ENCODE data around the gene TPH2.

Gene TPH2

DNA sequence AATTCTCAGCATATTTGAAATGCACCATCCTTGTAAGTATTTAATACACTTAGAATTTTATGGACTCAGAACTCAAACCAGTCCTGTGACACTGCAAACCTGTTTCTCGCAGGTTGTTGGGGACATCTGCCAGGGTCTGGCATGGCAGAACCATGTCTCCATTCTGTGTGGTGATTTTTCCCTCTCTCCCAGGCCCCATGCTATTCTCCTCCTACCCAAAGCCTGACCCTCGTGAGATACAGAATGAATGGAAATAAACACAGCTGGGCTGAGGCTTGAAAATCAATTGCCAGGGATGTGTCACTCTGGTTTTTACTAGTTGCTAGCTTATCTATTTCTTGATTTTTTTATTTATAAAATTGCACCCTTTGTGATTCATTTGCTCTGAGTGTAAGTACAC is 19.8 kb downstream of the TPH2 start:
- DNase-seq (ENCODE audit: low read depth in 1 of 2, low spot score in 1 of 2) = no peak

DNA sequence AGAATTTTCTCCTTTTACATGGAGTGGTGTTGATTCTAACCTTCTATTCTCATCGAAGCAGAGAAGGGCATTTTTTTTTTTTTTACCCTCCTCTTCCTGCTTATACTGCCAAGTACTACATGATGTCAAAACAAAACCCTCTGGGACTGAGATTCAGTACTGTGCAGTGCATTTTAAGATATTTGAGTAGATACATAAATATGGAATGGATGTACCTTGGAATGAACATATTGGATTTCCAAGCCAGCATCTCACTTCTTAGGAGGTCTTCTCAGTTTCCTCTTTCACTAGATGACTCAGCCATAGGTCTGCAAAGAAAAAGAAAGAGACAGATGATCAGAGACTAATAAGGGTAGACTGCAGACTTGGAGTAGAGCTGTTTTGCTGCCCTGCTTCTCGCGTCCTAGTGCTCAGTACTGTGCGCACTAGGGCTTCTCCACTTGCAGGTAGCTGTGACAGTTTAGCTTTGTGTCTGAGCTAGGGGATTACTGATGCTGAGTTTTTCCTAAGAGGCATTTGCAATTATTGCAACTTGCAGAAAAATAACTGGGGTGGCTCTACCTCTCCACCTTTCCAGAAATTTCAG is 20.4 kb downstream of the TPH2 start:
- no peak for DNase-seq (ENCODE audit: low read depth in 1 of 2, low spot score in 1 of 2)

DNA sequence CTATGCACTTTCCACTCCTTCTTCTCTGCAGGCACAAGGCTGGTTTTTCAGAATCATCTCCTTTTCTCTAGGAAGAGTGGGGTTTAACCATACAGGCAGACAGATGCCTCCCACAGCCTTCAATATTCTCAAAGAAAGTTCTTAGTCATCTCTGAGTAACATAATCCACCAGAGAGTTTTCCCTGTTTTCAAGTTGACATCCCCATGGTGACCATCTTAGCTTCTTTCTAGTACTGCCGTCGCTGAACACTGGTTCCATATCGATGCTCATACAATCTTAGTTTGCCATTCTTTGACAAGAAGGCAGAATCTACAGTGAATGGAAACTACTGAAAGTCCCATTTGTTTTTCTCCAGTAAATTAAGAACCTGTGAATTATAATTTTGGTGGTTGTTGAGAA is 28.6 kb downstream of the TPH2 start:
- DNase-seq (ENCODE audit: low read depth in 1 of 2, low spot score in 1 of 2) = no peak

DNA sequence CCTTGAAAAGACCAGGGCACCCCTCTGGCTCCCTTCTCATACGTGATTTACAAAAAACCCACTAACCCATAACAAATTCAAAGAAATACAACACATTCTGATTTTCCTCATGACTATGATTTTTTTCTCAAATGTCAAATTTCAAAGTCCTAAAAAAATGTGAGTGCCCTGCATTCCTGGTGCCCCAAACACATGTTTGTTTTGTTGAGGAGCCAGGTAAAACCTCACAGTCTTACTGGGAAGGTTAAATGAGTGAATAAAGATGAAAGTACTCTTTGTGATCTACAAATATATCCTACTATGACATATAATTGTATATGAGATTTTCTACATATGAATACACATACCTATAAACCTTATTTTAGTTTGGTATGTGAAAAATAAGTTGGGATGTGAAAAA is 30.7 kb downstream of the TPH2 start:
- DNase-seq (ENCODE audit: low read depth in 1 of 2, low spot score in 1 of 2) = no peak

DNA sequence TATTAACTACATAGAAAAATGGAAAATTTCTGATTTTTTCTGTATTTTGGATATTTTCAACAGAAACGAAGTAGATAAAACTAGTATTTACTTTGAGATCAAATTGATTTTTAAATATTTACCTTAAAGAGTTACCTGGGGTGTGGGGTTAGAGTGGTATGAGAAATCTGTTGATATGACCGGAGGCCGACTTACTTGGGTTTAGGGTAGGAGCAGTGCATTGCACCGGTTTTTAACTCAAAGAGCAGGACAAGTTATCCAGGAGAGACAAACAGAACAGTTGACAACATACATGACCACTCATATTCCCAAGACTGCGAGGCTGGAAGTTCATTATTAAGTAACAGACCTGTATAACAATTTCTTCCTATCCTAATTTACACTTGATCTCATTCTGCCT is 31.4 kb downstream of the TPH2 start:
- no peak for DNase-seq (ENCODE audit: low read depth in 1 of 2, low spot score in 1 of 2)

DNA sequence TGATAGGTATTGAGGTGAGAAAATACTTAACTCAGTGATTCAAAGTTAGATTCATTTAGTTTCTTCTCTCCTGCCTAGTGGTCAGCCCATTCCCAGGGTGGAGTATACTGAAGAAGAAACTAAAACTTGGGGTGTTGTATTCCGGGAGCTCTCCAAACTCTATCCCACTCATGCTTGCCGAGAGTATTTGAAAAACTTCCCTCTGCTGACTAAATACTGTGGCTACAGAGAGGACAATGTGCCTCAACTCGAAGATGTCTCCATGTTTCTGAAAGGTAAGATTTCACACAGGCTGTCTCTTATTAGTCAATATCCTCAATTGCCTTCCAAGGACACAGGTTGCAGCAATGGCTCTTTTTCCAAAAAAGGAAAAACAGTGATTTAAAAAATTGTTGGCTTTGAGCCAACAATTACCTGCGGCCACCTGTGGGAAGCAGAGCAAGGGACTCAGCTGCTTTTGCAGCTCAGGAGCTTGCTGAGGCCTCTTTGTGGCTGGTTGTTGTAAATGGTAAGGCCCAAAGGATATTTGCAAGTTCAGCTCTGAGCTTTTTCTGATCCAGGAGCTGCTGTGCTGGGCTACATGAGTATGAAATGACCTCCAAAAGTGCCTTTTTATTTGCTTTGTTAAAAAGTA is 33.9 kb downstream of the TPH2 start:
- DNase-seq (ENCODE audit: low read depth in 1 of 2, low spot score in 1 of 2) = no peak

DNA sequence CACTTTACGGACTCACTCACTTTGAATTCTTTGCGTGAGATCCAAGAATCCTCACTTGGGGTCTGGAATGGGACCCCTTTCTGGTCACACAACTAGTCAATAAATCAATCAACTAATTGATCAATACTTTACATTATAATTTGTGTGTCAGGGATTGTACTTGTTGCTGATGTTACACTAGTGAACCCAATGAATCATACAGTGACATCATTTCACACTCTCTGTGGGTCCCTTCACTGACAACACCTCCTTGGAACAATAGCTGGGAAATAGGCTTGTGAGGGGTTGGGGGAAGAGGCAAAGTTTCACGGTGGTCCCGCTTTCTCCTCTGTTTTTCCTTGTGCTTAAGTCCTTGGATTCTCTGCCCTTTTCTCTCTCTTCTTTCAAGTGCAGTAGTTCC is 35.0 kb downstream of the TPH2 start:
- no peak for DNase-seq (ENCODE audit: low read depth in 1 of 2, low spot score in 1 of 2)

DNA sequence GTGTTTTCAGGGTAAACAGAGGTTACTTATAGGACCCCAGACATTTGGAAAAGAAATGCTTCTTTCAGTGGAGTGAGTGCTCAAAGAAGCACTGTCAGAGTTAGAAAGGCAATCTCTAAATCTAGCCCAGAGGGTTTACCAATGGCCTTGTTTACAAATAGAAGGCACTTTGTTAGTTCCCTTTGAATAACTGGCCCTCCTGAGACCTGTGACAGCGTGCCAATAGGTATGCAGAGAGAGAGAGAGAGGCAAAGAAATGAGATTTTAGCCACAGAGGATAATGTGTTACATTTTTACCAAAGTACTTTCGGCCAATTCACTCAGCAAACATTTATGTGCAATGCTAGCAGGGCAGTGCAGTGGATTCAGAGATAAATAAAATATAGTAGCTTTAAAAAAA is 41.9 kb downstream of the TPH2 start:
- DNase-seq (ENCODE audit: low read depth in 1 of 2, low spot score in 1 of 2) = no peak

DNA sequence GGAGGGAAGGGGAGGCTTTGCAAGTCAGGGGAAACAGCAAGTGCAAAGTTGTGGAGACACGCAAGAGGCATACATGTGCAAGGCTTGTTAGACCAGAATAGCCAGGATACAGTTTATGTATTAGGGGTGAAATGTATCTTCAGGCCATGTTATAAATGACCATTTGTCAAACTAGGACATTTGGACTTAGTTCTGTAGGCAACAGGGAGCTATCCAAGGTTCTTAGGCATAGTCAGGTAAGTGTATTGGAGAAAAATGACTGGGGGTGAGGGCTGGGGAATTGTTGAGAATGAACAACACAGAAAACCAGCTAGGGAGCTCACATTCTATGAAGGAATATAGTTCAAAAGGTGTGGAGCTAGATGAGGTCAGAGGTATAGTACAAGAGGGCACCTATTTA is 42.5 kb downstream of the TPH2 start:
- DNase-seq (ENCODE audit: low read depth in 1 of 2, low spot score in 1 of 2) = no peak

DNA sequence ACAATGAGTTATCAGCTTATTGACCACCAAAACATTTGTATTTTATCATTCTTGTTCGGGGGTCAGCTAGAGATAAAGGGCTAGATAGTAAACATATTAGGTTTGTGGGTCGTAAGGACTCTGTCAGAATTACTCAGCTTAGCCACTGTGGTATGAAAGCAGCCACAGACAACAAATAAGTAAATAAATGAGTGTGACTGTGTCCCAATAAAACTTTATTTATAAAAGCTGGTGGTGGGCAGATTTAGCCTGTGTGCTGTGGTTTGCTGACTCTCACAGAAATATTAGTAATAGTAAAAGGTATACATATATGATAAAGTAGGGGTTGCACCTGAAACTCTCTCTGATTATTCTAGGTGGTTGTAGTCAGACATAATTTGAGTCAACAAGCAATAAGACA is 56.1 kb downstream of the TPH2 start:
- DNase-seq (ENCODE audit: low read depth in 1 of 2, low spot score in 1 of 2) = no peak

DNA sequence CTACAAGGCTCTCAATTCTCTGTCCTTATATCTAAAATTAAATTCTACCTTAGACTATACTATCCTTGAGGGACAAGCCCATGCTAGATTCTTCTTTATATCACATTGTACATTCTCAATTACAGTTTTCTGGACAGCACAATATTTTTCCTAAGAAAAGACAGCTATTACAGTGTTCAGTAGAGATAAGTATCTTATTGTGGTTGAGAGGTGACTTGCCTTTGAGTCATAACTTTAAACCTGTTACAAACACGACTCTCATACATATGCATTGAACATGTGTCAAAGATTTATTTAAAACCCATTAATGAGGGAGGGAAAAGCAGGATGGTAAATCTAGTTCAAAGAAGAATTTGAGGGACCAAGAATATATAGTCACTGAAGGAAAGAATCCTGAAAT is 61.1 kb downstream of the TPH2 start:
- no peak for DNase-seq (ENCODE audit: low read depth in 1 of 2, low spot score in 1 of 2)

DNA sequence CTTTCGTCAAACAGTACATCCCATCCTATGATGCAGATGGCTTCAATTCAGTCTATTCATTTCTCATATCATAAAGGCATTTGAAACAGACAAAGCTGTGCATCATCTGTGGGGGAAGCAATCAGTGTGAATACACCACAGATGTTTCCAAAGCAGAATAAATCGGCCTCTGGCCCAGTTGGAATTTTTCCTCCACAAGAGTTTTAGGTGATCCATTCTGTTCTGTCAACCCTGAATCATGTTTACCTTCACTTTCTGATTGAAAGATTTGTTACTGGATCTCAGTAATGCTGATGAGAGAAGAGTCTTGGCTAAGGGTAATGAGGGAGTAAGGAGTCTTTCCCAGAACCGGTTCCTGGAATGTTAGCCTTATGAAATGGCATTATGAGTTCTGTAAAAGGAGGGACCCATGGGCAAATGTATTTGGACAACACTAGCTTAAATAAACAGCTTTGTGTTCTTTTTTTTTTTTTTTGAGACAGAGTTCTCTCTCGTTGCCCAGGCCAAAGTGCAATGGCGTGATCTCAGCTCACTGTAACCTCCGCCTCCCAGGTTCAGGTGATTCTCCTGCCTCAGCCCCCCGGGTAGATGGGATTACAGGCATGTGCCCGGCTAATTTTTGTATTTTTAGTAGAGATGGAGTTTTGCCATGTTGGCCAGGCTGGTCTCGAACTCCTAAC is 62.5 kb downstream of the TPH2 start:
- no peak for DNase-seq (ENCODE audit: low read depth in 1 of 2, low spot score in 1 of 2)

DNA sequence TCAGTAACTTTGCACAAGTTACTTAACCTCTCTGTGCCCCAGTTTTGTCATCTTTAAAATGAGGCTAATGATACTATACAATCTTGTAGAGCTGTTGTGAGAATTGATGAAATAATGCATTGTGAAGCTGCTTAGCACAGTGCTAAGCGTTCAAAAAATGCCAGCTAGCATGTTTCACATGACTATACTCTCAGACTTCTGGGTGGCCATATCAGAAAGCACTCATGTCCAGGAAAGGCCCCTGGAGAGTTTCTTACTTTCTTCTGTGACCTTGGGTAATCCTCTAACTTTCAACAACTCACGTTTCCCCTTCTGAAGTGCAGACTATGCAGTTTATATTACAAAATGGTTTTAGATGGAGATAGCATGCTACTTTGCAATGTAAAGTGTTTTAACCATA is 68.1 kb downstream of the TPH2 start:
- DNase-seq (ENCODE audit: low read depth in 1 of 2, low spot score in 1 of 2) = no peak

DNA sequence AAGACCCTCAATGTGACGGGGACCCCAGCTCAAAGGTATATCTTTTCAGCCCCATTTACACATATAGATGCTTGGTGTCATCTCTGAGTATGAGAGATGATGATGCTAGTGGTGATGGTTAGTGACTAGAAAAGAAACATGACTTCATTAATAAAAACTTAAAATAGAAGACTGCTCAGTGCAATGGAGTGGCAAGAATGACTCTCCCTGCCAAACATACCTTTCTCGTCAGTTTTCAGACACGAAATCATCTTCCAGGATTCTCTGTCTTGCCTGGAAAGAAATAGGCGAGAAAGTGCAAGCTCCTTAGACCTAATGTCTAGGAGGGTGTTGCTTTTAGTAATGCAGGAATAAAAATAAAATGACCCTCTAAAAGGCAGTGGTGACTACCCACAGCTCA is 71.7 kb downstream of the TPH2 start:
- no peak for DNase-seq (ENCODE audit: low read depth in 1 of 2, low spot score in 1 of 2)

DNA sequence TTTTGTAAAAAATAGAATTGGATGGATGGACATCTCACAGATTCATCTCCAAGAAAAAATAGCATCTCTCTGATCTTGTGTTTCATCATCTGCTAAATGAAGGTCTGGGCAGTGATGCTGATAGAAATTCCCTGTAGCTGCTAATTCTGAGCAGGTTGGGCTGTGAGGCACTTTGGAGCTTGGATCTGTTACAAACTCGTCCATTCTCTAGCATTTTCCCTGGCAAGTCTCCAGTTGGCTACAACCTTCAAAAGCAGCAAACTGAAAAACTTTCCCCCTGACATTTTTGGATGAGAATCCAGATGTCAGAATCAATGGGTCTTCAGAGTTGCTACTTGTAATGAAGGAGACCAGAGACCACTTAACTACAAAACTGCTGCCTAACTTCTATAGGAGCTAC is 72.7 kb downstream of the TPH2 start:
- DNase-seq (ENCODE audit: low read depth in 1 of 2, low spot score in 1 of 2) = no peak

DNA sequence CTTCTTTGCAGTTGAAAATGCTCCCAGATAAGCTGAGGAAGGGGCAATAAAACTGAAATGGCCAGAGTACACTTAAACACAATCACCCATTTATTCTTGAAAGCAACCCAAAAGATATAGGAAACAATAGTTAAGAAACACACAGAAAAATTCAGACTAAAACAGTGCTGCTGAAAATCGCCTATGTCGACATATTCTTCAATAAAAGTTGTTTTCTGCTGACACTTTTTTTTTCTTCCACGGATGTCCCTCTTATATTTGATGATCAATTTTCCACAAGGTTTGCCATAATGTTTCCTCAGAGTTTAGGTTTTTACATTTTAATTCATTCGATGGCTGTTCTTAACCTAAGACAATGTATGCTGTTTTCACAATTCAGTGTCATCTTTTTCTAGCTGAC is 74.2 kb downstream of the TPH2 start:
- DNase-seq (ENCODE audit: low read depth in 1 of 2, low spot score in 1 of 2) = no peak

DNA sequence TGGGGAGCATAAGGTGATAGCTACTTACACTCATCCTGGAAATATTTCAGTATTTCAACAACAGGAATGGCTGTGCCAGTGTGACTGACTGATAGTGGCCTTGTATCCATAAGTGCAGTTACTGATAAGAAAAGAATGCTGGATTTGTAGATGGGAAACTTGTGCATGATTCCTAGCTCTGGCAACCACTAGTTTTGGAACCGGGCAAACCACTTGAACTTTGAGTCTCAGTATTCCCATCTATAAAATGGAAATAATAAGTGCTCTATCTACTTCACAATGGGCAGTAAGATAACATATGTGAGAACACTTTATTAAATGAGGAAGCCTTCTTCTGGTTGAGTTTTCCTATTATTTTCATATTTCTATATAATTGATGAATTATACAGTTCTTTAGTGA is 77.2 kb downstream of the TPH2 start:
- DNase-seq (ENCODE audit: low read depth in 1 of 2, low spot score in 1 of 2) = no peak

DNA sequence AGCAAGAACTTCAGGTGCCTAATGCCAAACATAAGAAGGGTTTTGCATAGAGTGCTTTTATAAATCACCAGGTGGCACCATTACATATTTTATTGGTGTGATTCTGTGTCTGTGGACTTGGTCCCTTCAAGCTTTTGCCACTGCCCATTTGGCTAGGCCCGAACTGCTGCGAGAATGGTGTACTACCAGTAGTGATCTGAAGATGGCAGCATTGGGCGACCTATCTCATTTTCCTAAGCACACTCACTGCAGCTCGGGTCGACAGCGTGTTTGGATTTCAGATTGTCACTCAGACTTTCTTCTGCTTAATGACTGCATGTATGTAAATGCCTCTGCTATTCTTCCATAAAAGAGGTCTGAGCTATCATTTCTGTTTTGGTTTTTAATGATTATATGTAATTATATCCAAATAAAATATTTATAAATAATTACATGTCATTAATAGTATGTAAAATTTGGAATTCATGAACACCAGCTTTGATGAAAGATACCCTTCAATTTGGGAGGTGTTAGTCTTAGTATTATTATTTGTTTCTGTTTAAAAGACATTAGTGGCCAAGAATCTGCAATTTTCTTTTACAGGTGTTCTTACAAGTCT is 78.5 kb downstream of the TPH2 start:
- peak; percentile 9 to 17 for DNase-seq (ENCODE audit: low read depth in 1 of 2, low spot score in 1 of 2)

DNA sequence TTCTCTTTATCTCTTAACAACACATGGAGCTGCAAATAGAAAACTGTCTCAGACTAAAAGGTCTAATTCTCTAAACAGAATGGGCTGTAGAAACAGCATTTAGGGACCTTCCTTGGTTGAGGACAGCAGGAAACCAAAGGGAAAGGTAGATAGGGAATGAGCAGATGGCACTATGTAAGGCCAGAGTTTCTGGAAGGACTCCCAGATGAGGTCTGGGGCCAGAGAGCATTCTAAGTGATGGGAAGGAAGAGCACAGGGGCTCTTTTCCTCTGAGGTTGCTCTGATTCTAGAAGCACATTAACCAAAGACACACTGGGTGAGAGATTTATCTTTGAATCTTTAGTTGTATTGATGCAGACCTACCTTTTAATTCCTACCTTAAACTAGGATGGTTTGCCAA is 79.4 kb downstream of the TPH2 start:
- DNase-seq (ENCODE audit: low read depth in 1 of 2, low spot score in 1 of 2) = no peak

DNA sequence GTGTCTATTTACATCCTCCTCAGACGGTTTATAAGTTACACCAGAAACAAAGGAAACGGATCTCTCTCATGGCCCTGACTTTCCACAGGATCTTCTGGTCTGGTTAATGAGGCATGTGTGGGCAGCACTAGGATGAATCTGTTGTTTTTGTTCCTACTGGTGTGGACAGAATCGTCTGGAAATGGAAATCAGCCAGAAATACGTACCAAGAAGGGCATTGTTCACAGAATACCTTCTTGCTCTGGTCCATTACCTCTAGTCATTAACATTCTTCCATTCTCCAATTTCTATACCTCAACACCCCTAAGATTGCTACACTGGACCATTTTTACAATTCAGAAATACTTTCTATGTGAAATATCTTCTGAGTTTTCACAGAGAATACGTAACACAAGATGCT is 86.0 kb downstream of the TPH2 start:
- no peak for DNase-seq (ENCODE audit: low read depth in 1 of 2, low spot score in 1 of 2)

DNA sequence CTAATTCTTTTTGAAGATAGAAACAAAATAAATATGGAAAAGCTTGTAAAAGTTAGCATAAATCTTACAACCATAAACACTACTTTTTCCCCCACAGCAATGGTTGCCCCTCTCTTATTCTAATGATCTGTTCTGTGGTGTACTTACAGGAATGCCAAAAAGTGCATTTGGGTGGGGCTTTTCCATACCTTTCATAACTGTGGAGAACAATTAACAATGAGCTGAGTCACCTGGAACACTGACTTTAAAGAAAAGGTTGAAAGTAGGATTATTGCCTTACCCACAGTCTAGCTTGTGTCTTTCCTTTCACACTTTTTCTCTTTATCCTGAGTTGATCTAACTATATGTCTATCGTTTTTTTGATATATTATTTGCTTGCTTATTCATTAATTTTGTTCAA is 86.9 kb downstream of the TPH2 start:
- no peak for DNase-seq (ENCODE audit: low read depth in 1 of 2, low spot score in 1 of 2)

DNA sequence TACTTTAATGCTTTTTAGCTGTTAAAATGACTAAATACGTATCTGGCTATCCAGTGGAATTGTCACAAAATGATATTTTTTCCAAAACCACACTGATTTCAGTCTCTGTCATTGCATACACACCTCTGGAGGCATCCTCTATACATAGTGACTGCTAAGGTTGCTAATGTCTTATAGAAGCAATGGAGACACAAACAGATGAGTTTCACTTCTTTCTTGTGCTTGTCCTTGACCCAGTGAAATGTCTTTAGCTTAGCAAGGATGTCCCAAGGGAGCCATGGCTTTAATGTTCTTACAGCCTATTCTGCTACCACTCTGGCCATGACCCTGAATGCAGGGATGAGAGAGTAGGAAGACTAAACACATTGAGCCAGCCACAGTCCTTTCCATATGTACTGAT is 90.3 kb downstream of the TPH2 start:
- no peak for DNase-seq (ENCODE audit: low read depth in 1 of 2, low spot score in 1 of 2)

DNA sequence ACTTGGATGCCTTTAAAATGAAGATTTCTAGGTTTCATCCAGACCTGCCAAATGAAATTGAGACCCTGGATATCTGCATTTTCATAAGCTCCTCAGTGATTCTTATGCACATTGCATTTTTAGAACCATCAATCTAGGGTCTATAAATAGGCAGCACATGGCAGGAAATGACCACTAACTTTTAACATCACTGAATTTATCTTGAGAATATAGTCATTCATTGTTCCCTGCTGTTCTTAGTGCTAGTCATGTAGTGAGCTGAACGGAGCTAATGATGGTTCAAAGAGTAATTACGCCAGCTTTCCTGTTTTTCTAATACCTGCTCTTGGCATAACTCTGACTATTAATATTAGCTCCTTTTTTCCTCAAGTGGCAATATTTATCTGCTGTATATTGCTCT is 91.6 kb downstream of the TPH2 start:
- DNase-seq (ENCODE audit: low read depth in 1 of 2, low spot score in 1 of 2) = no peak
